HEK293 (cell line): ENCODE data around the gene TUG1.

Experiments used
- CTCF ChIA-PET: fragments of 350-600 bp; formaldehyde crosslinking; extraction: SDS; loops from one replicate; lab custom pipeline; 2021; ENCODE audit warnings: antibody characterized with exemption; lab: Yijun Ruan, JAX
- POLR2A ChIA-PET: fragments of 300-600 bp; formaldehyde crosslinking; extraction: SDS; loops from one replicate; lab custom pipeline; 2020; ENCODE audit warnings: antibody characterized with exemption, inconsistent platforms; lab: Yijun Ruan, JAX
- H3K27ac ChIP-seq: fragments of 200-500 bp; sonication (Bioruptor generic); 2 replicates; pipeline ENCODE4 v1.5.1; 2014; ENCODE audit warnings: low read depth, low read length, control low read depth, inconsistent platforms; ENCODE audit errors: extremely low read depth
- H3K36me3 ChIP-seq, 2 experiments: fragments of 200-500 bp in 1 of 2; sonication (Bioruptor generic) in 1 of 2; 1 replicate in 1 of 2; 2 replicates in 1 of 2; pipeline ENCODE4 v1.5.1; 2014 to 2017; ENCODE audit warnings: inconsistent platforms in 2 of 2, low read length in 2 of 2; ENCODE audit not compliant: control insufficient read depth in 2 of 2, insufficient read depth in 1 of 2
- H3K4me1 ChIP-seq: fragments of 200-500 bp; sonication (Bioruptor generic); 2 replicates; pipeline ENCODE4 v1.5.1; 2014; ENCODE audit warnings: mild to moderate bottlenecking, low read length, inconsistent platforms; ENCODE audit not compliant: control insufficient read depth, insufficient read depth
- H3K4me3 ChIP-seq: 2 replicates; pipeline ENCODE4 v1.5.1; 2011; ENCODE audit warnings: low read depth, mild to moderate bottlenecking, control low read depth, low read length, moderate library complexity
- H3K9me3 ChIP-seq: fragments of 200-500 bp; sonication (Bioruptor generic); 2 replicates; pipeline ENCODE4 v1.5.1; 2014; ENCODE audit warnings: low read depth, low read length, inconsistent platforms; ENCODE audit not compliant: control insufficient read depth, insufficient read depth
- SP3 ChIP-seq: fragments of 450-650 bp; formaldehyde crosslinking; IDR thresholded peaks from 2 replicates; pipeline ENCODE4 v1.5.1; 2016; ENCODE audit warnings: missing biosample characterization, missing genetic modification characterization
- YY1 ChIP-seq: fragments of 450-650 bp; formaldehyde crosslinking; IDR thresholded peaks from 2 replicates; pipeline ENCODE4 v1.5.1; 2018; ENCODE audit warnings: missing biosample characterization, missing genetic modification characterization
- ZBTB20 ChIP-seq: fragments of 450-650 bp; formaldehyde crosslinking; IDR thresholded peaks from 2 replicates; pipeline ENCODE4 v1.5.1; 2016; ENCODE audit warnings: missing biosample characterization, missing genetic modification characterization
- ZFP3 ChIP-seq: fragments of 450-650 bp; formaldehyde crosslinking; IDR thresholded peaks from 2 replicates; pipeline ENCODE4 v1.5.1; 2016; ENCODE audit warnings: low read depth, missing biosample characterization, missing genetic modification characterization
- ZNF174 ChIP-seq: fragments of 450-650 bp; formaldehyde crosslinking; IDR thresholded peaks from 2 replicates; pipeline ENCODE4 v1.5.0; 2017; ENCODE audit warnings: missing biosample characterization, mild to moderate bottlenecking, missing genetic modification characterization
- ZNF184 ChIP-seq: fragments of 450-650 bp; IDR thresholded peaks from 2 replicates; pipeline ENCODE4 v1.5.1; 2018; ENCODE audit warnings: missing biosample characterization, mild to moderate bottlenecking, missing genetic modification characterization
- ZNF24 ChIP-seq: fragments of 450-650 bp; formaldehyde crosslinking; IDR thresholded peaks from 2 replicates; pipeline ENCODE4 v1.5.1; 2016; ENCODE audit warnings: missing biosample characterization, missing genetic modification characterization
- ZNF510 ChIP-seq: fragments of 450-650 bp; formaldehyde crosslinking; IDR thresholded peaks from 2 replicates; pipeline ENCODE4 v1.5.1; 2018; ENCODE audit warnings: mild to moderate bottlenecking, missing genetic modification characterization, missing biosample characterization; ENCODE audit not compliant: insufficient replicate concordance
- ZNF521 ChIP-seq: fragments of 450-650 bp; formaldehyde crosslinking; IDR thresholded peaks from 2 replicates; pipeline ENCODE4 v1.5.1; 2017; ENCODE audit warnings: missing biosample characterization, mild to moderate bottlenecking, missing genetic modification characterization
- ZNF571 ChIP-seq: fragments of 450-650 bp; formaldehyde crosslinking; IDR thresholded peaks from 2 replicates; pipeline ENCODE4 v1.5.0; 2017; ENCODE audit warnings: missing biosample characterization, missing genetic modification characterization
- ZNF585B ChIP-seq: fragments of 450-650 bp; formaldehyde crosslinking; IDR thresholded peaks from 2 replicates; pipeline ENCODE4 v1.5.1; 2016; ENCODE audit warnings: missing biosample characterization, missing genetic modification characterization
- ZNF626 ChIP-seq: fragments of 450-650 bp; sonication (Bioruptor Pico); formaldehyde crosslinking; IDR thresholded peaks from 2 replicates; pipeline ENCODE4 v1.5.1; 2018; ENCODE audit warnings: missing biosample characterization, missing genetic modification characterization, inconsistent platforms
- ZNF664 ChIP-seq: fragments of 450-650 bp; formaldehyde crosslinking; IDR thresholded peaks from 2 replicates; pipeline ENCODE4 v1.5.1; 2016; ENCODE audit warnings: missing biosample characterization, missing genetic modification characterization
- ZNF768 ChIP-seq: fragments of 450-650 bp; formaldehyde crosslinking; IDR thresholded peaks from 2 replicates; pipeline ENCODE4 v1.5.1; 2018; ENCODE audit warnings: missing biosample characterization, mild to moderate bottlenecking, missing genetic modification characterization
- TF ChIP-seq, protein P1 (sequence below): fragments of 450-650 bp; formaldehyde crosslinking; IDR thresholded peaks from 2 replicates; pipeline ENCODE4 v1.5.1; 2017; ENCODE audit warnings: missing biosample characterization, missing genetic modification characterization
- TF ChIP-seq, protein P2 (sequence below): fragments of 450-650 bp; formaldehyde crosslinking; IDR thresholded peaks from 2 replicates; pipeline ENCODE4 v1.5.1; 2016; ENCODE audit warnings: missing biosample characterization, missing genetic modification characterization
- TF ChIP-seq, protein P3 (sequence below): fragments of 450-650 bp; formaldehyde crosslinking; IDR thresholded peaks from 2 replicates; pipeline ENCODE4 v1.5.1; 2016; ENCODE audit warnings: missing biosample characterization, missing genetic modification characterization, low read depth
- TF ChIP-seq, protein P4 (sequence below): fragments of 450-650 bp; formaldehyde crosslinking; IDR thresholded peaks from 2 replicates; pipeline ENCODE4 v1.5.1; 2016; ENCODE audit warnings: missing biosample characterization, missing genetic modification characterization

TUG1 gene

DNA sequence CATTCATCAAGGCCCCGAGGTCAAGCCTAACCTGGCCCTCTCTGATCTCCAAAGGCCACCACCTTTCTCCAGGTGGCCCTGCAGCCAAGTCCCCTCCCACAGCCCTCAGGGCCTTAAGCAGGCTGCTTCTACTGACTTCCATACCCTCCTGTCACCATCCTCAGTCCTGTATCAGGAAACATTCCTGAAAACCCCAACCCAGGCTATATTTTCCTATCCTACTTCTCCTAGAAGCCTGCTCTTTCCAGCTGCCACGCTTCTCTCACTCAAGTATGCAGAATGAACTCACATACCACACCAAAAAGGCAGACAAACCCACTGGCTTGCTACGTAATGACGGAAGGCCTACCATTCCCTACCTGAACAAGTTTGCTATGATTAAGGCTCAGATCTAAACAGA, 24.1 kb upstream of the TUG1 start (continued):
- no peak for TF ChIP-seq ZNF521
- TF ChIP-seq, protein P1, sequence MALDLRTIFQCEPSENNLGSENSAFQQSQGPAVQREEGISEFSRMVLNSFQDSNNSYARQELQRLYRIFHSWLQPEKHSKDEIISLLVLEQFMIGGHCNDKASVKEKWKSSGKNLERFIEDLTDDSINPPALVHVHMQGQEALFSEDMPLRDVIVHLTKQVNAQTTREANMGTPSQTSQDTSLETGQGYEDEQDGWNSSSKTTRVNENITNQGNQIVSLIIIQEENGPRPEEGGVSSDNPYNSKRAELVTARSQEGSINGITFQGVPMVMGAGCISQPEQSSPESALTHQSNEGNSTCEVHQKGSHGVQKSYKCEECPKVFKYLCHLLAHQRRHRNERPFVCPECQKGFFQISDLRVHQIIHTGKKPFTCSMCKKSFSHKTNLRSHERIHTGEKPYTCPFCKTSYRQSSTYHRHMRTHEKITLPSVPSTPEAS (tag by site-specific recombination): no peak
- no peak for TF ChIP-seq ZNF174
- TF ChIP-seq ZNF510 (tag by site-specific recombination): no peak
- TF ChIP-seq ZNF768 (tag by site-specific recombination): no peak
- TF ChIP-seq, all 188 proteins: peak for 0

DNA sequence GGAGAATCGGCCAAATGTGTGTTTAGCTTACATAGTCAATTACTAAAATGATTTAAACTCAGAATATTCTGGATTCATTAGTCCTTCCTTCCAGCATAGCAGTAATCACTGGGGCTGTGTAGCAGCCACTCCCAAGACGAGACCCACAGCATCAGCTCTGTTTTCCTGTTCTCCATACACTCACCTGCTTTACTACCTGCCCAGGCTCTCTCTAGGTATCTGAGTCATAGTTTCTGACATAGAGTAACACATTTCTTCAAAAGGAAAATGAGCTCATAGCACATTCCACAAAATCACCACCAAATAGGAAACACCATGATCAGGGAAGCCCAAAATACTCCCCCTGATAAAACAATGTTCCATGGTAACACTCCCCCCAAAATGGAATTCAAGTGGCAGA, 23.4 kb upstream of the TUG1 start:
- no peaks in the 10 kb centered on the region for H3K4me1 ChIP-seq
- TF ChIP-seq ZNF510 (tag by site-specific recombination) (no peak), ZBTB20 (no peak), ZNF626 (tag by site-specific recombination) (no peak), SP3 (tag by site-specific recombination) (no peak), ZNF184 (tag by site-specific recombination) (no peak), ZFP3 (tag by site-specific recombination) (no peak), ZNF664 (tag by site-specific recombination) (no peak), ZNF24 (tag by site-specific recombination) (no peak), ZNF571 (tag by site-specific recombination) (no peak), YY1 (tag by site-specific recombination) (no peak), ZNF585B (tag by site-specific recombination) (no peak)
- TF ChIP-seq, protein P2, sequence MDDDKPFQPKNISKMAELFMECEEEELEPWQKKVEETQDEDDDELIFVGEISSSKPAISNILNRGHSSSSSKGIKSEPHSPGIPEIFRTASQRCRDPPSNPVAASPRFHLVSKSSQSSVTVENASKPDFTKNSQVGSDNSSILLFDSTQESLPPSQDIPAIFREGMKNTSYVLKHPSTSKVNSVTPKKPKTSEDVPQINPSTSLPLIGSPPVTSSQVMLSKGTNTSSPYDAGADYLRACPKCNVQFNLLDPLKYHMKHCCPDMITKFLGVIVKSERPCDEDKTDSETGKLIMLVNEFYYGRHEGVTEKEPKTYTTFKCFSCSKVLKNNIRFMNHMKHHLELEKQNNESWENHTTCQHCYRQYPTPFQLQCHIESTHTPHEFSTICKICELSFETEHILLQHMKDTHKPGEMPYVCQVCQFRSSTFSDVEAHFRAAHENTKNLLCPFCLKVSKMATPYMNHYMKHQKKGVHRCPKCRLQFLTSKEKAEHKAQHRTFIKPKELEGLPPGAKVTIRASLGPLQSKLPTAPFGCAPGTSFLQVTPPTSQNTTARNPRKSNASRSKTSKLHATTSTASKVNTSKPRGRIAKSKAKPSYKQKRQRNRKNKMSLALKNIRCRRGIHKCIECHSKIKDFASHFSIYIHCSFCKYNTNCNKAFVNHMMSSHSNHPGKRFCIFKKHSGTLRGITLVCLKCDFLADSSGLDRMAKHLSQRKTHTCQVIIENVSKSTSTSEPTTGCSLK (tag by site-specific recombination): no peak
- TF ChIP-seq, protein P3, sequence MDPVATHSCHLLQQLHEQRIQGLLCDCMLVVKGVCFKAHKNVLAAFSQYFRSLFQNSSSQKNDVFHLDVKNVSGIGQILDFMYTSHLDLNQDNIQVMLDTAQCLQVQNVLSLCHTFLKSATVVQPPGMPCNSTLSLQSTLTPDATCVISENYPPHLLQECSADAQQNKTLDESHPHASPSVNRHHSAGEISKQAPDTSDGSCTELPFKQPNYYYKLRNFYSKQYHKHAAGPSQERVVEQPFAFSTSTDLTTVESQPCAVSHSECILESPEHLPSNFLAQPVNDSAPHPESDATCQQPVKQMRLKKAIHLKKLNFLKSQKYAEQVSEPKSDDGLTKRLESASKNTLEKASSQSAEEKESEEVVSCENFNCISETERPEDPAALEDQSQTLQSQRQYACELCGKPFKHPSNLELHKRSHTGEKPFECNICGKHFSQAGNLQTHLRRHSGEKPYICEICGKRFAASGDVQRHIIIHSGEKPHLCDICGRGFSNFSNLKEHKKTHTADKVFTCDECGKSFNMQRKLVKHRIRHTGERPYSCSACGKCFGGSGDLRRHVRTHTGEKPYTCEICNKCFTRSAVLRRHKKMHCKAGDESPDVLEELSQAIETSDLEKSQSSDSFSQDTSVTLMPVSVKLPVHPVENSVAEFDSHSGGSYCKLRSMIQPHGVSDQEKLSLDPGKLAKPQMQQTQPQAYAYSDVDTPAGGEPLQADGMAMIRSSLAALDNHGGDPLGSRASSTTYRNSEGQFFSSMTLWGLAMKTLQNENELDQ (tag by site-specific recombination): no peak
- TF ChIP-seq, protein P4, sequence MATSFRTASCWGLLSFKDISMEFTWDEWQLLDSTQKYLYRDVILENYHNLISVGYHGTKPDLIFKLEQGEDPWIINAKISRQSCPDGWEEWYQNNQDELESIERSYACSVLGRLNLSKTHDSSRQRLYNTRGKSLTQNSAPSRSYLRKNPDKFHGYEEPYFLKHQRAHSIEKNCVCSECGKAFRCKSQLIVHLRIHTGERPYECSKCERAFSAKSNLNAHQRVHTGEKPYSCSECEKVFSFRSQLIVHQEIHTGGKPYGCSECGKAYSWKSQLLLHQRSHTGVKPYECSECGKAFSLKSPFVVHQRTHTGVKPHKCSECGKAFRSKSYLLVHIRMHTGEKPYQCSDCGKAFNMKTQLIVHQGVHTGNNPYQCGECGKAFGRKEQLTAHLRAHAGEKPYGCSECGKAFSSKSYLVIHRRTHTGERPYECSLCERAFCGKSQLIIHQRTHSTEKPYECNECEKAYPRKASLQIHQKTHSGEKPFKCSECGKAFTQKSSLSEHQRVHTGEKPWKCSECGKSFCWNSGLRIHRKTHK (tag by site-specific recombination): no peak
- TF ChIP-seq, all 188 proteins: peak for 0
- Histone ChIP-seq H3K36me3 (peaks cover 50 to 98% of the 10 kb centered on the region in 2 experiments), H3K4me3 (no peak overlapping the region), H3K27ac (no peak overlapping the region), H3K9me3 (no peaks in the 10 kb centered on the region)
- ChIA-PET POLR2A (interaction anchor here (0.9 kb wide), 1 partner anchor 23 kb away, joined by 4 read pairs; the partner anchor contains the start of genes MORC2 and TUG1), CTCF (interaction anchor here (1.0 to 3.0 kb wide), 5 partner anchors 25 to 286 kb away, joined by 4 to 13 read pairs (median 6); partner anchors contain the start of genes SELENOM and SMTN)
